Renal cortical epithelial cell (primary cell): Measurements from ENCODE around the gene SIL1. TPM values are rescaled to one million over a fixed set of nuclear protein-coding genes. Genes with fewer than 3 reads are reported as not detected.

Source experiments
- DNase-seq: peaks from one replicate; pipeline ENCODE4 v3.0.0-alpha.2; 2011; ENCODE audit warnings: low read depth
- total RNA-seq: library from RNA; depleted of rRNA; stranded (reverse); fragments of >200 nt; gene quantifications from 2 replicates; pipeline ENCODE4 v1.2.3, GENCODE V29; 2014

The SIL1 gene
- total RNA-seq, 1 donor from 2014 or later: 59.7 TPM

GRCh38 chr5:138961729-138962128, 236.4 kb downstream of the SIL1 start:
- DNase-seq: no peak

DNA sequence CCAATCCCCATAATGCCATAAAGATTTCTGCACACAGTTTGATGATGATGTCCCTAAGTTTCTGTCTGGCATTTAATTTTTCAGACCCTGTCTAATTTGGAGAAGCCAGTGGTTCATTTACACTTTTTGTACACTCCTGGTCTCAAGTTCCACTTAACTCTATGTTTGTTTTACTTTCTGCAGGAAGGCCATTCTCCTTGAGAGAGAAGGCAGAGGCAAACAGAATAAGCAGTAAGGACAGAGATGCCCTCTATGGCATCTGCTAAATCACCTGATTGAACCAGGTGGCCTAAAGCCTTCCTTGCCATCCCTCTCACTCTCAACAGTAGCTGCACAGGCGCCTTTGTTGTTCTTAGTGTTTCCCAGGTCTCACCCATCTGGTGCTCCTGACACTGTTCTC, 236.9 kb downstream of the SIL1 start:
- no peak for DNase-seq

DNA sequence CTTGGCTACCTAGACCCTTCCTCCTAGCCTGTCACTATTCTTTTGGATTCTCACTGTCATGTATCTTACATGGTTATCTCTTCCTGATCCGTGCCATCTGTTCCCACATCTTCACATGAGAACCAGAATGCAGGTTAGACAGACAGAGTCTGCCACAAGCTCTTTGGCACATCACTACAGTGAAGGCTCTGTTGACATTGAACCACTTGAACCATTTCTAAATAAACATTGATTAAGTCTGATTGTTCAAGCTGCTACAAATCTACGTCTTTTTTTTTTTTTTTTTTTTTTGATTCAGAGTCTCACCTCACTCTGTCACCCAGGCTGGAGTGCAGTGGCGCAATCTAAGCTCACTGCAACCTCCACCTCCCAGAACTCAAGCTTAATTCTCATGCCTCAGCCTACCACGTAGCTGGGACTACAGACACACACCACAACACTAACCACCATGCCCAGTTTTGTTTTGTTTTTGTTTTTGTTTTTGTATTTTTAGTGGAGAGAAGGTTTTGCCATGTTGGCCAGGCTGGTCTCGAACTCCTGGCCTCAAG, 237.9 kb downstream of the SIL1 start:
- DNase-seq: peak; percentile 28

DNA sequence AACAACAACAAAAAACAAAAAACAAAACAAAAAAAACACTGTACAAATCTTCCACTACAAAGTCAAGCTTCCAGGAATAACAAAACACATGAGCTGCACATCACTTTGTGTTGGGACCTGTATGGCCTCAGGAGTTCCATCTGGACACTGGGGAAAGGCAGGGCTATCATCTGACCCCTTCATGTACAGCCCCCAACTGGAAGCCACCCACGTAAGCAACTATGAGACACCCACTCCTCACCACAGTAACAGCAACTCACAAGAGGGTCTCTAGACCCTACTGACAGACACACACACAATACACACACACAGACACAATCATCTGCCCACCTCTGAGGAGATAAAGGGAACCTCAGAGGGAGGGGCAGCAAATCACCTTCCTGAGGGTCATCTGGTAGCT, 241.4 kb downstream of the SIL1 start:
- no peak for DNase-seq

GRCh38 chr5:138955671-138956295, 242.4 kb downstream of the SIL1 start:
- no peak for DNase-seq

DNA sequence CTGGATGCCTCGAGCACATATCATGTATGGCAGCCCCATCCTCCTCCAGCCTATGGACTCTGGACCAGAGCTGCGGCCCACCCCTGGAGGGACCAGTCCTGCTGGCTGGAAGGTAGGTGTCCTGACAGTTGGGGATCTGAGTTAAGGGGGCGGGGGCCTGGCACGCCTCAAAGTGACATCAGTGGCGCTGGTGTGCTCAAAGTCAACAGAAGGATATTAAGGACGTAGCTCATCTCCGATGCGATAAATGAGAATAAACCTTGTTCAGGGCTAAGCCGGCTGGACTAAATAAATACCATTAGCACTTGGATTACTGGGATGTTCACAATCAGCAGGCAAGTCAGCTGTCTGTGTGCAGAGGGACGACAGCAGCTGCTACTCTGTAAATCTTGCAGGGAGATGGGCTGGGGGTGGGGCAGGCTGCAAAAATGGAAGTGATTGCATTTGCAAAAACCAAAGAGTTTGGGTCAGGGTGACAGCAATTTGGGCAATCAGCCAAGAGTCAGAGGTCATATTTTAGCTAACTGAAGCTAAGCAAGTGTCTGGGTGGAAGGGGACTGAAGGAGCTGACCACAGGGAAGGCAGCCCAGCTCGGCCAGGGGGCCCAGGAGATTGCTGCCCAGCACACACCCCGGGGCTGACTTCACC, 243.0 kb downstream of the SIL1 start:
- no peak for DNase-seq

GRCh38 chr5:138954257-138955012, 243.7 kb downstream of the SIL1 start:
- DNase-seq: peak; percentile 40

GRCh38 chr5:138953387-138954256, 244.5 kb downstream of the SIL1 start:
- peak; percentile 58 for DNase-seq

DNA sequence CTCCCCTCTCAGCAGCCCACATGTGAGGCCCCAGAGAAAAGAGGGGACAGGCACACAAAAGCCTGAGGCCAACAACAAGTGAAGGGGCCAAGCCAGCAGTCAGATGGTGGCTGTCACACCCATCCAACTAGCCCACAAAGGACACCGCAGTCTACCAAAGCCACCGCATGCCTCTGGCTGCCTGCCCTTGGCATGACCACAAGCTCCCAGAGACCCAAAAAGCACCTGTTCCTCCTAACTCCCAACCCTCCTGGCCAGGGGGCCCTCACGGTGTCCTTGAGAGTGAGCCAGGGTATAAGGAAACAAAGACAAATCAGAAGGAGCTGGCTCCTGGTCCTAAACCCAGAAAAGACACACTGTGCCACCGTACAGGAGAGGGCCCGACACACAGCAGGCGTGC, 245.2 kb downstream of the SIL1 start:
- DNase-seq: no peak

GRCh38 chr5:138951986-138952735, 246.0 kb downstream of the SIL1 start:
- DNase-seq: no peak

- no peak for DNase-seq
These were observed 246.8 kb downstream of the SIL1 start for GRCh38 chr5:138951091-138951985.

DNA sequence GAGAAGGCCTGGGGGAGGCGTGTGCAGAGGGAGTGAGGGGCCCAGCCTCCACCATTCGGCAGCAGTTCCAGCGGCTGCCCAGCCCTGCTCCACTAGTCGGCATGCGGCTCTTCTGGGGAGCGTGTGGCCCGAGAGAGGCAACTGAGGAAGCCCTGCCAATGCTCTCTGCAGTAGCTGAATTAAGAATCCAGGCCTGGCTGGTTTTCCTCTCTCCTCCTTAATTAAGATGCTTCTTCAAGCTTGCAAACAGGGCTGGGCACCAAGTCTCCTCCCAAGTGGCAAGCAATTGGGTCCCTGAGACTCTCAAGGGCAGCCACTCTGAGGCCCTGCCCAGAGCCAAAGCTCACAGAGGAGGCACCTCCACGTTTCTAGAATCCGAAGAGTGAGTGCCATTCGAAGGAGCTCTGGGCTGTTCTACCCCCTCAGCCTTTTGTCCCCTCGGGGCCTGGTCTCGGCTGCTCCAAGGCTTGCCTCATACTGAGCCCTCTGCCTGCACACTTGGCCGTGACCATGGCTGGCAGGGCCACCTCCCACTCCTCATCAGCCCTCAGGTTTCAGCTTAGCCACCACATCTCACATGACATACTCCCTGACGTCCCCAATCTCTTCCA, 247.6 kb downstream of the SIL1 start:
- DNase-seq: no peak

DNA sequence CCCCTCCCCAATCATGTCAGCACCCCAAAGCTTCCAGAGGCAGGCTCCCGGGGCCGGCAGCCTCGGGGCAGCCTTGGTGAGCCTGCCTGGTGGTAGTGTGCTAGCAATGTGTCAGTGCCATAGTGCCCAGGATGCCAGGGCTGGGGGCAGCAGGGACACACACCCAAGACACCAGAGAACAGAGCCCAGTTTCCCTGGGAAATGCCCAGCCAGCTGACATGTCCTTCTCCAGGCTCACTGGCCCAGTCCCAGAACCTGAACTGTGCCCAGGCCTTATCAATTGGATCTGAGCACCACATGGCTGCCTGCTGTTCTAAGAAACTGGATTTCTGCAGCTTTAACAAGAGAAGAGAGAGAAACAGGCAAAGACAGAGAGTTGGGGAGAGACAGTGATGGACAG, 248.2 kb downstream of the SIL1 start:
- no peak for DNase-seq

DNA sequence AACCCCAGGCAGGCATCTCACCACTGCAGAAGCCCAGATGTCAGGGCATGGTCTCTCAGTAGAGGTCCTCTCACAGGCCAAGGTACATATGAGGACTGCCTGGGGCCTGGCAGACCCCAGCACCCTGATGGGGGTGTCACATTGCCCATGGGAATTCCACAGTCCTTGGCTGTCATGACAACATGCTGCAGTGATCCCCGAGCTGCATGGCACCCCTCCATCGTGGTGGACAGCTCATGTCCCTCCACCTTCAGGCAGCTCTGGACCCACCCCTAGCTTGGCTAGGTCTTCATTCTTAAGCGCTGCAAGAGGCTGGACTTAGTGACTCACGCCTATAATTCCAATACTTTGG, 249.0 kb downstream of the SIL1 start:
- DNase-seq: no peak

DNA sequence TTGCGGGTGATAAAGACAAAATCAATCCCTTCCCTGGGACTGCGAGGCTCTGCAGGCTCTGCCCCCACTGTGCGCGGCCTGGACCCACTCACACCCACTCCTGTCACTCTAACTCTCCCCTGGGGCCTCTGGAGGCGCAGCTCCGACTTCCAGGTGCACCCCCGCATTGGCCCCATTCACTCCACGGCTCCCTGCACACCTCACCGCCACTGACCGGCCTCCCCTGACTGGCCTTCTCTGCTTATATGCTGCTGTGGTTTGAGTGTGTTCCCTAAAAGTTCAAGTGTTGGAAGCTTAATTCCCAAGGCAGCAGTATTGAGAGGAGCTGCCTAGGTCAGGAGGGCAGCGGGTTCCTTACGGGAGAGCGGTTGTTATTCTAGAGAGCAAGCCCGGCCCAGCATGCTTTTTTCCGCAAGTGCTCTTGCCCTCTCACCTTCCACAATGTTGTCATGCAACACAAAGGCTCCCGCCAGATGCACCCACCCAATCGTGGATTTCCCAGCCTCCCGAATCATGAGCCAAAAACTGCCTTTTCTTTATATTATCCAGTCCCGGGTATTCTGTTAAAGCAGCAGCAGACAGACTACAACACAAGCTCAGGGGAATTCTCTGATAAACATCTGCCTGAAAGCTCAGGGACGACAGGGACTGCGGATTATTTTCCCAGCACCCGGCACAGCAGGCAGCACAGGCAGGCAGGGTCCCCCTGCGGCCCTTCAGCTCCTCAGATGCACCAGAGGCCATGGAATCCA, 249.5 kb downstream of the SIL1 start:
- DNase-seq: no peak

DNA sequence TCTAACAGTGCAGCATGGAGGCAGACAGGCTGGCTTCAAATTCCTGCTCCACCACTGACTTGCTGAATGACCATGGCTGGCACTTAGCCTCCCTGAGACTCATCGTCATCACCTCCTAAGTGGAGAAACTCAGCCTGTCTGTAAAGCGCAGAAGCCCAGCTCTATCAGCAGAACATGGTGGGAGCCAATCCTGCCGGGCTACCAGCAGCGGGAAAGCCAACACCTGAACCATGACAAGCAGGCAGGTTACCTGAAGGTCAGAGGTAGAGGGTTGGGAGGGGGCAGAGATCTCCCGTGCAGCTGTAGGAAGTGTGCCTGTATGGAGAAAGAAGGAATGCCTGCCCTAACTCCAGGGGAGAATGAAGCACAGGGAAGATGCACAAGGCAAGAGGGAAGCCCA, 250.4 kb downstream of the SIL1 start:
- no peak for DNase-seq

DNA sequence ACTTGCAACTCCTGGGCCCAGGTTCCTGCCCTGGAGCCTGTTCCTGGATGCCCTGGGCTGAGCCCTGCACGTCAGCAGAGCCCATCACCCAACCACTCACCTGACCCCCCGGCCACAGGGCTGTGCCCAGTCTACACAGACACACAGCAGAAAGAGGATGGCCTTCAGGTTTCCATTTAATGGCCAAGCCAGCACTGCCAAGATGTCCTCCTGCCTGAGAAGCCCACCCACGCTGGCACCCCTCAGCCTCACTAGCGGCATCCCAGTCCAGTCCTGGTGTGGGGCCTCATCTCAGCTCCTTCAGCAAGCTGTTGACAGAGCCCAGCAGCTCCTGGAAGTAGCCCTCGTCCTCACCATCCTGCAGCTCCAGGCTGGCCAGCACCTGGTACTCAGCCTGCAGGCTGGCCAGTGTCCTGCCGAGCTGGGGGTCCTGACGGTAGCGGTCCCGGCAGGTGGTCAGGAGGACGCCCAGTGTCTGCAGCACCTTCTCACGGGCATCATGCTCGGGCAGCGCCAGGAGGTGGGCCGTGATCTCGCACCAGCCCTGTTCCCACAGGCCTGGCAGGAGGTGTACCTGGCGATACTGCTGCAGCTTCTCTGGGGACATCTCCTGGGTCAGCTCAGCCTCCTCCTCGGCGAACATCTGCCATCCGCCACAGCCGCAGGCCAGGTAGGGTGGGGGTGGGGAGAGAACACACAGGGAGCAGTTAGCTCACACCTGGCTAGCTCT, 251.2 kb downstream of the SIL1 start:
- no peak for DNase-seq

- no peak for DNase-seq
These were observed 251.9 kb downstream of the SIL1 start for GRCh38 chr5:138946241-138946623.
